ENCODE measurements around the gene LAMA4.

LAMA4 gene

DNA sequence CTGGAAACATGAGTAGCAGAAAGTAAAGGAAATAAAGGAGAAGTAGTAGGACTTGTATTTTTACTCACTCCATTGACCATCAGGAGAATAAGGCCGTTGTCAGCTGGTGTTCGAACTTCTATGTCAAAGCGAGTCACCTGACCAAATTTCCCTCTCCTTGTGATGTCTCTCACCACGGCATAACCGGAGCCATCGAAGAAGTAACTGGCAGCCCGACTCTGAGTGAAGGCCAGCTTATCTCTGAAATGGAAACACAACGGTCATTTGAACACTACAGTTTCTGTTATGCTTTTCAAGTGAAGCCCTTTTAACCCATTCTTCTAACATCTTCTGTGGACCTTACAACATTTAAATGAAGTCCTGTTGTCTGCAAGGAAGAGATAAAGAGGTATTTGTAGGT, 115.3 kb downstream of the LAMA4 start:
- H3K4me3 ChIP-seq (ENCODE audit: low read length): no peak overlapping the region
- DNase-seq (ENCODE audit: low read depth): no peak
- TF ChIP-seq, protein P1, sequence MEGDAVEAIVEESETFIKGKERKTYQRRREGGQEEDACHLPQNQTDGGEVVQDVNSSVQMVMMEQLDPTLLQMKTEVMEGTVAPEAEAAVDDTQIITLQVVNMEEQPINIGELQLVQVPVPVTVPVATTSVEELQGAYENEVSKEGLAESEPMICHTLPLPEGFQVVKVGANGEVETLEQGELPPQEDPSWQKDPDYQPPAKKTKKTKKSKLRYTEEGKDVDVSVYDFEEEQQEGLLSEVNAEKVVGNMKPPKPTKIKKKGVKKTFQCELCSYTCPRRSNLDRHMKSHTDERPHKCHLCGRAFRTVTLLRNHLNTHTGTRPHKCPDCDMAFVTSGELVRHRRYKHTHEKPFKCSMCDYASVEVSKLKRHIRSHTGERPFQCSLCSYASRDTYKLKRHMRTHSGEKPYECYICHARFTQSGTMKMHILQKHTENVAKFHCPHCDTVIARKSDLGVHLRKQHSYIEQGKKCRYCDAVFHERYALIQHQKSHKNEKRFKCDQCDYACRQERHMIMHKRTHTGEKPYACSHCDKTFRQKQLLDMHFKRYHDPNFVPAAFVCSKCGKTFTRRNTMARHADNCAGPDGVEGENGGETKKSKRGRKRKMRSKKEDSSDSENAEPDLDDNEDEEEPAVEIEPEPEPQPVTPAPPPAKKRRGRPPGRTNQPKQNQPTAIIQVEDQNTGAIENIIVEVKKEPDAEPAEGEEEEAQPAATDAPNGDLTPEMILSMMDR (conservative IDR thresholded peaks at IDR 0.05; ENCODE audit: low read length): no peak

DNA sequence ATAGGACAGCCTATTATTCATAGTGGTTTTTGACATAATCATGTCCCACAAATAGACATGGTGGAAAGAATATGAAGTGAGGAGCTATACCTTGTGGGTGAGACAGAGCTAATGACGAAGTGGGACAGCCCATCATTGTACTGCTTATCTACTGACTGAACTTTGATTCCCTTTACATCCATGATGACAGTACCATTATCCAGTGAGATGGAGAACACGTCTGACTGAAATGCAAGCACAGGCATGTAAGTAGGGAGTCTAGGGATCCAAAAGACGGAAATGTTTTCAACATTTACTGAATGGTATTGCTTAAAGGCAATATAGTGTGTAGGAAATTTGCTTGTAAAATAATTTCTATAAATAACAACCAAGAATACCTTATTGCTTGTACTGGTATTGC, 123.5 kb downstream of the LAMA4 start:
- H3K4me3 ChIP-seq (ENCODE audit: low read length): no peak overlapping the region
- TF ChIP-seq, protein P1 (conservative IDR thresholded peaks at IDR 0.05; ENCODE audit: low read length): no peak
- no peak for DNase-seq (ENCODE audit: low read depth)

DNA sequence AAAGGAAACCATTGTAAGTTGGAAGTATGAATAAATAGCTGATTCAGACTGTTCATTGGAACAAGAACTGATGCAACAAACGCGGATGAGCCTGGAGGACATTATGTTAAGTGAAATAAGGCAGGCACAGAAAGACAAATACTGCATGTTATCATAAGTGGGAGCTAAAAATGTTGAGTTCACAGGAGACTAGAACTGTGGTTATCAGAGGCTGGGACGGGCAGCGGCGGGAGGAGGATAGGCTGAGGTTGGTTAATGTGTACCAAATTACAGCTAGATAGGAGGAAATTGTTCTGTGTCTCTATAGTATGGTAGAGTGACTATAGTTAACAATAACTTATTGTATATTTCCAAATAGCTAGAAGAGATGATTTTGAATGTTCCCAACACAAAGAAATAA, 126.2 kb downstream of the LAMA4 start:
- DNase-seq (ENCODE audit: low read depth): no peak
- TF ChIP-seq, protein P1 (conservative IDR thresholded peaks at IDR 0.05; ENCODE audit: low read length): no peak
- no peak overlapping the region for H3K4me3 ChIP-seq (ENCODE audit: low read length)

DNA sequence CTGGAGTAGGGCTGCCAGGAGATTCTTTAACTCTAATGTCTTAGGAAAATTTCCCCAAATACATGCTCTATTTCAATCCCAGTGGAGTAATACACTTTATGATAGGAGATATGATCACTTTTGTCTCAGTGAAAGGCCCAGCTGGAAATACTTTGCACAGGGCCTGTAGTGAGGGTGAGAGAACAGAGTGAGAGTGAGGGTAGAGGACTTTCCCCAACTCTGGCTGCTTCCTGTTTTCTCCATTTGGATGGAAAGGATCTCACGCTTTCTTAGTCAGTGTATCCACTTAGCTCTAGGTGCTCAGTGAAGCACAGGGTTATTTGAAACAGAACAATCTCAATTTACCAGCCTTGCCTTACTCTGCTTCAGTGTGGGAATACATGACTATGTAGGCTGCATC, 130.4 kb downstream of the LAMA4 start:
- TF ChIP-seq, protein P1 (conservative IDR thresholded peaks at IDR 0.05; ENCODE audit: low read length): no peak
- H3K4me3 ChIP-seq (ENCODE audit: low read length): no peak overlapping the region
- DNase-seq (ENCODE audit: low read depth): no peak

DNA sequence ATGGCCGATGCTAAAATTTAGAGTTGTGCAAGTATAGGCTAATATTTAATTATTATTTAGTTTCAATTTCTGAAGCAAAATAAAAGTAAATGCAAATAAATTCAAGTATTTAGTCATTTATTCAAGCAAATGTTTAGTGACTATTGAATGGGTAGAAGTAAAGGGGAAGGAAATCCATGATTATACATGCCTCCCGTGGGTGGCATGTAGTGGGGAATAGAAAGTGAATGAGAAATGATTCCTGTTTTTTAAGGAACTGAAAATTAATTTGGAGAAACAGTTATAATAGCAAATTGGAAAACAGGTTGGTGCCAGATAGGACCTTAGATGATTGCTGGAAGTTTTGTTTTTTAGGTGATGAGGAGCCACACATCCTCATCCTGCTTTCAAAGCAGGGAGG, 131.6 kb downstream of the LAMA4 start:
- TF ChIP-seq, protein P1 (conservative IDR thresholded peaks at IDR 0.05; ENCODE audit: low read length): no peak
- DNase-seq (ENCODE audit: low read depth): no peak
- H3K4me3 ChIP-seq (ENCODE audit: low read length): no peak overlapping the region

DNA sequence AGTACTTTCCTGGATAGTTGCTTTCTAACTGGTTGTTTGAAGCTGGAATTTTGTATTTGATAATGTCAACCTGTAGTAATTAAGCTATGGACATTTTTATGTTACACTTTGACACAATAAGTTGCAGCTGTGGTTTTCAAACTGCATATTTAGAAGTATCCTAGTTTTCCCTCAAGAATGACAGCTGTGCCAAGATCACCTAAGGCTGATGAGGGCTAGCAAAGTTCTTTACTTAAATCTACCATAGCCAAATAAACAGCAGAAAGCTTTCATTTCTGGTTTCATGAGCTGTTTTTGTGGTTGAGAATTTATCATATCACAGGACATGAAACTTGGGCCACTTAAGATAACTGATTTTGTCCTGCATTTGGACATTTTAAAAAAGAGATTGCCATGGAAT, 136.3 kb downstream of the LAMA4 start:
- DNase-seq (ENCODE audit: low read depth): no peak
- no peak overlapping the region for H3K4me3 ChIP-seq (ENCODE audit: low read length)
- TF ChIP-seq, protein P1 (conservative IDR thresholded peaks at IDR 0.05; ENCODE audit: low read length): no peak

DNA sequence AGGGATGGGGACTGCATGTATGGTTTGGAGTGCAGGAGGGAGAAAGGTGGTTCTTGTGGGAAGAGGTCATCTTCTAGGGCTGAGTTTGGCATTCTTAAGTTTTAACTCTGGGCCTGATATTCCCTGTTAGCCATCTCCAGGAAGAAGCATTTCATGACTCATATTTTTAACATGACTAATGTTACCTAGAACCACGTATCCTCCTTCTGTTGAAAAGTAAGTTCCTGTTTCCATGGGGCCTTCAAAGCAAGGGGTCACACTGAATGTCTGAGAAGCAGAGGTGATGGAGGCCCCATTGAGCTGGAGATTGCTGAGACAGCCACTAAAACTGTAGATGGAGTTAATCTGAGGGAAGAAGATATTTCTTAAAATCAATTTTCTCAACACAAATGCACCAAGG, 136.8 kb downstream of the LAMA4 start:
- H3K4me3 ChIP-seq (ENCODE audit: low read length): no peak overlapping the region
- peak; percentile 34 for DNase-seq (ENCODE audit: low read depth)
- TF ChIP-seq, protein P1 (conservative IDR thresholded peaks at IDR 0.05; ENCODE audit: low read length): no peak

Measured in AG10803 (cell line).